ENCODE results near the gene INSRR.

Gene INSRR

DNA sequence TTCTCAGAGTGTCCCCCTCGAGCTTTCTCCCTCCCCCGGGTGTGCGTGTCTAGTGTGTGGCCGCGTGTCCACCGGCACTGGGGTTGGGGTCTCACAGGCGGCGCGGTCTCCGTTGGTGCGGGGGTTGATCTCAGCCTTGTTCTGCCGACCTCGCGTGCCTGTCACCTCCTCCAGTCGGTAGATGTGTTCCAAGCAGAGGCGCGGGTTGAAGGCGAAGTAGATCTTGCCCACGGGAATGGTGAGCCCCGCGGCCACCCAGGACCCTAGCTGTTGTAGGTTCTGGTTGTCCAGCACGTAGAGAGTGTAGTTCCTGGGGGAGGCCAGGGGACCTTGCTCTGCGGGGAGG lies 9.8 kb downstream of the INSRR start:
- Histone ChIP-seq H3K9me3 (ENCODE audit: control insufficient read depth, low read length) (no peaks in the 10 kb centered on the region), H3K27ac (ENCODE audit: low read depth, low read length, severe bottlenecking) (no peak overlapping the region), H3K4me3 (ENCODE audit: extremely low read depth, insufficient read depth, low read length, poor library complexity, severe bottlenecking) (no peak overlapping the region), H3K36me3 (ENCODE audit: control insufficient read depth, insufficient read depth, low read length) (no peaks in the 10 kb centered on the region), H3K4me1 (ENCODE audit: control insufficient read depth, insufficient read depth, low read length, poor library complexity, severe bottlenecking) (no peaks in the 10 kb centered on the region)
- WGBS, 2 experiments (ENCODE audit: insufficient coverage in 2 of 2) = 50 to 55% methylated on average over 22 to 23 of the region's 23 CpGs

GRCh38 chr1:156848461-156849150 lies 10.3 kb downstream of the INSRR start:
- no peak overlapping the region for H3K27ac ChIP-seq (ENCODE audit: low read depth, low read length, severe bottlenecking)
- WGBS, 2 experiments (ENCODE audit: insufficient coverage in 2 of 2) = 17 to 18% methylated on average over 31 to 32 of the region's 36 CpGs
- H3K4me1 ChIP-seq (ENCODE audit: control insufficient read depth, insufficient read depth, low read length, poor library complexity, severe bottlenecking) = no peaks in the 10 kb centered on the region
- no peak overlapping the region for H3K4me3 ChIP-seq (ENCODE audit: extremely low read depth, insufficient read depth, low read length, poor library complexity, severe bottlenecking)
- H3K9me3 ChIP-seq (ENCODE audit: control insufficient read depth, low read length) = no peaks in the 10 kb centered on the region
- H3K36me3 ChIP-seq (ENCODE audit: control insufficient read depth, insufficient read depth, low read length) = no peaks in the 10 kb centered on the region

- Histone ChIP-seq H3K9me3 (ENCODE audit: control insufficient read depth, low read length) (no peaks in the 10 kb centered on the region), H3K4me1 (ENCODE audit: control insufficient read depth, insufficient read depth, low read length, poor library complexity, severe bottlenecking) (no peaks in the 10 kb centered on the region), H3K4me3 (ENCODE audit: extremely low read depth, insufficient read depth, low read length, poor library complexity, severe bottlenecking) (no peak overlapping the region), H3K27ac (ENCODE audit: low read depth, low read length, severe bottlenecking) (no peak overlapping the region), H3K36me3 (ENCODE audit: control insufficient read depth, insufficient read depth, low read length) (no peaks in the 10 kb centered on the region)
- WGBS, 2 experiments (ENCODE audit: insufficient coverage in 2 of 2) = 71 to 89% methylated on average over 5 of the region's 7 CpGs
These were observed 11.1 kb downstream of the INSRR start for GRCh38 chr1:156847591-156848460.

DNA sequence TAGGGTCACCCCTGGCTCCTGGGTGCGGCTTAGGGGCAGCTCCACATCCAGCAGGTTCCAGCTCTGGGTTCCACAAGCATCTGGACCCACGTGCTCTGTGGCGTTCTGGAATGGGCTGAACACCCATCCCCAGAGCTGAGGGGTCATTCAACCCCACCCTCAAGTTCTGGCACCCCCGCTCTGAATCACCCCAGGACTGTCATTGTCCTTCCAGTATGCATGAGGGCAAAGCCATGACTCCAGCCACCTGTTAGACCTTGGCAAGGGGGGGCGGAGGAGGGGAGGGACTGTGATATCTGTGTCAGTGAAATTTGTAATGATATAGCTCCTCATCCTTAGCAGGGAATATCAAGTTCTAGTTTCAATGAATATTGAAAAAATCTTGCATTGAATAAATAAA lies 12.3 kb downstream of the INSRR start:
- Histone ChIP-seq H3K9me3 (ENCODE audit: control insufficient read depth, low read length) (no peaks in the 10 kb centered on the region), H3K4me3 (ENCODE audit: extremely low read depth, insufficient read depth, low read length, poor library complexity, severe bottlenecking) (no peak overlapping the region), H3K27ac (ENCODE audit: low read depth, low read length, severe bottlenecking) (no peak overlapping the region), H3K36me3 (ENCODE audit: control insufficient read depth, insufficient read depth, low read length) (no peaks in the 10 kb centered on the region), H3K4me1 (ENCODE audit: control insufficient read depth, insufficient read depth, low read length, poor library complexity, severe bottlenecking) (no peaks in the 10 kb centered on the region)
- 72 to 93% methylated on average over 3 to 4 of the region's 5 CpGs for WGBS, 2 experiments (ENCODE audit: insufficient coverage in 2 of 2)

DNA sequence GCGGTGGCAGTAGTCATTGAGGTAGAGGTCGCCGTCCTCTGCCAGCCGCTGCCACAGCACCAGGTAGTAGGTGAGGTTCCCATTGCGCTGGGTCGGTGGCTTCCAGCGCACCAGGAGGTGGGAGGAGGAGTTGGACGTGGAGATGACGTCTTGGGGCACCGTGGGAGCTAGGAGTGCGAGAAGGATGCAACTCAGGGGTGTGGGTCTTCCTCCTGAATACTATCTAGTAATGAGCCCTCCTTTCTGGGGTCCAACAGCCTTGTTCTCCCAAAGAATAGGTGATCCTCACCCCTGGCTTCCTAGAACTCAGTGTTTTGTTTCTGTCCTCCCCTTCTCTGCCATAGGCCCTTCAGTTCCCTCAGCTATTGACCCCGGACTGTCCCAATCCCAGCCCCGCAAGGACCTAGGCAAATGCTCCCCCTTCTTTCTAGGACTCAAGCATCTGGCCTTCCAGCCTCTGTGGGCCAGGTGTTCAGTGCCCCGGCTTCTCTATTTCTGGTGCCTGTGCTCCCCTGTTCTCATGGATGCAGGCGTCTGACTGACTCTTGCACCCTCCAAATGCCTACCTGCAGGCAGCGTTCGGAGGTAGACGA lies 12.9 kb downstream of the INSRR start:
- WGBS, 2 experiments (ENCODE audit: insufficient coverage in 2 of 2) = 48 to 58% methylated on average over 14 to 16 of the region's 18 CpGs
- Histone ChIP-seq H3K4me1 (ENCODE audit: control insufficient read depth, insufficient read depth, low read length, poor library complexity, severe bottlenecking) (no peaks in the 10 kb centered on the region), H3K27ac (ENCODE audit: low read depth, low read length, severe bottlenecking) (no peak overlapping the region), H3K4me3 (ENCODE audit: extremely low read depth, insufficient read depth, low read length, poor library complexity, severe bottlenecking) (no peak overlapping the region), H3K36me3 (ENCODE audit: control insufficient read depth, insufficient read depth, low read length) (no peaks in the 10 kb centered on the region), H3K9me3 (ENCODE audit: control insufficient read depth, low read length) (no peaks in the 10 kb centered on the region)

DNA sequence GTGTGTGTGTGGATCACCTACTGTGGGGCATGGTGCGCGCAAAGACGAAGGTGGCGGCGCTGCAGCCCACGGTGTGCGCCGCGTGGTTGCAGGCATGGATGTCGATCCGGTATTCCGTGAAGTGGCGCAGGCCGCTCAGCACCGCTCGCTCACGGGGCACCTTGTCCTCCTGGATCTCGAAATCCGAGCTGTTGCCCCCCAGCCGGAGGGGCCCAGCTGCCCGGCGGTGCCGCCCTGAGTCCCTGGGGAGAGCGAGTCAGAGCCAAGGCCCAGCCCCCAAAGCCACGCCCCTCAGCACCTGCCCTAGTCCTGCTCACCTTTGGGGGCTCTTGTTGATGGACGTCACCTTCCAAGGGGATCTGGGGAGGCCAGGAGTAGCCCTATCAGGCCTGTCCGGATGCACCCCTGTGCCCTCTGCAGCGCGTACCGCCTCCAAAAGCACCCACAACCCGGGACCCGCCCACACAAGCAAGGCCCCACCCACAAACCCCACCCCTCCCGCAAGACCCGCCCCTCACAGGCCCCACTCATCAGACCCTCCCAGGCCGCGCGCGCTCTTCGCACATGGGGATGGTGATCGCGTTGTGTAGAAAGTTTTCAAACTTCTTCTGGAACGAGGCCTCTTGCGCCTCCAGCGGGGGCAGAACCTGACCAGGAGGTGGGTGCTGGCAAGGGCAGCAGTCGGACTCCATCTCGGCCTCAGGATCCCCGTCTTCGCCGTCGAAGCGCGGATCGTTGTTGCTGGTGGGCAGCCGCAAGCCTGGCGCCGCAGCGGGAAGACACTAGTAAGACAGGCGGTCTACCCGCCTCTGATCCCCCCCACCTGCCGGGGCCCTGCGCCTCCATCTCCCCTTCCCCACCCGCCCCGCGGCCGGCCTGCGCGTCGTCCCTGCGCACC lies 13.6 kb downstream of the INSRR start:
- WGBS, 2 experiments (ENCODE audit: insufficient coverage in 2 of 2) = 19 to 23% methylated on average over 48 to 49 of the region's 69 CpGs
- Histone ChIP-seq H3K36me3 (ENCODE audit: control insufficient read depth, insufficient read depth, low read length) (no peaks in the 10 kb centered on the region), H3K4me3 (ENCODE audit: extremely low read depth, insufficient read depth, low read length, poor library complexity, severe bottlenecking) (no peak overlapping the region), H3K4me1 (ENCODE audit: control insufficient read depth, insufficient read depth, low read length, poor library complexity, severe bottlenecking) (no peaks in the 10 kb centered on the region), H3K9me3 (ENCODE audit: control insufficient read depth, low read length) (no peaks in the 10 kb centered on the region), H3K27ac (ENCODE audit: low read depth, low read length, severe bottlenecking) (no peak overlapping the region)

DNA sequence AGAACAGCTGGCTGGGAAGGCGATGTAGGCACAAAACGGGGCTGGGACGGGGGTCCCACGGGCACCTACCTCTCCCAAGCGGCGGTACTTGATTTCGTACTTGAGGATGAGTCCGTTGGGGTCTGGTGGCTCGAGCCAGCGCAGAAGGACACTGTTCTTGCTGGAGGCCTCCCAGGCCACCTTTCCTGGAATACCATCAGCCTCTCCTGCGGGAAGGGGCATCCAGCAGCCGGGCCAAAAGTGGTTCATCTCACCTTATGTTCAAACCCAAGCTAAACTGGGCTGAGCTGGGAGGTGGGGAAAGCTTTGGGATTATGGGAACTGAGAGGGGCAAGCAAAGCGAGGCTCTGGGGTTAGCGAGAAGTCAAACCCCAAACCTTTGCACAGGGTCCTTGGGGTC lies 14.3 kb downstream of the INSRR start:
- 61 to 74% methylated on average over 12 to 13 of the region's 14 CpGs for WGBS, 2 experiments (ENCODE audit: insufficient coverage in 2 of 2)
- Histone ChIP-seq H3K27ac (ENCODE audit: low read depth, low read length, severe bottlenecking) (no peak overlapping the region), H3K9me3 (ENCODE audit: control insufficient read depth, low read length) (no peaks in the 10 kb centered on the region), H3K4me1 (ENCODE audit: control insufficient read depth, insufficient read depth, low read length, poor library complexity, severe bottlenecking) (no peaks in the 10 kb centered on the region), H3K36me3 (ENCODE audit: control insufficient read depth, insufficient read depth, low read length) (no peaks in the 10 kb centered on the region), H3K4me3 (ENCODE audit: extremely low read depth, insufficient read depth, low read length, poor library complexity, severe bottlenecking) (no peak overlapping the region)

- Histone ChIP-seq H3K27ac (ENCODE audit: low read depth, low read length, severe bottlenecking) (no peak overlapping the region), H3K9me3 (ENCODE audit: control insufficient read depth, low read length) (no peaks in the 10 kb centered on the region), H3K36me3 (ENCODE audit: control insufficient read depth, insufficient read depth, low read length) (no peaks in the 10 kb centered on the region), H3K4me1 (ENCODE audit: control insufficient read depth, insufficient read depth, low read length, poor library complexity, severe bottlenecking) (no peaks in the 10 kb centered on the region), H3K4me3 (ENCODE audit: extremely low read depth, insufficient read depth, low read length, poor library complexity, severe bottlenecking) (no peak overlapping the region)
- 62 to 64% methylated on average over 6 of the region's 6 CpGs for WGBS, 2 experiments (ENCODE audit: insufficient coverage in 2 of 2)
These were observed 14.8 kb downstream of the INSRR start for GRCh38 chr1:156844102-156844501.

DNA sequence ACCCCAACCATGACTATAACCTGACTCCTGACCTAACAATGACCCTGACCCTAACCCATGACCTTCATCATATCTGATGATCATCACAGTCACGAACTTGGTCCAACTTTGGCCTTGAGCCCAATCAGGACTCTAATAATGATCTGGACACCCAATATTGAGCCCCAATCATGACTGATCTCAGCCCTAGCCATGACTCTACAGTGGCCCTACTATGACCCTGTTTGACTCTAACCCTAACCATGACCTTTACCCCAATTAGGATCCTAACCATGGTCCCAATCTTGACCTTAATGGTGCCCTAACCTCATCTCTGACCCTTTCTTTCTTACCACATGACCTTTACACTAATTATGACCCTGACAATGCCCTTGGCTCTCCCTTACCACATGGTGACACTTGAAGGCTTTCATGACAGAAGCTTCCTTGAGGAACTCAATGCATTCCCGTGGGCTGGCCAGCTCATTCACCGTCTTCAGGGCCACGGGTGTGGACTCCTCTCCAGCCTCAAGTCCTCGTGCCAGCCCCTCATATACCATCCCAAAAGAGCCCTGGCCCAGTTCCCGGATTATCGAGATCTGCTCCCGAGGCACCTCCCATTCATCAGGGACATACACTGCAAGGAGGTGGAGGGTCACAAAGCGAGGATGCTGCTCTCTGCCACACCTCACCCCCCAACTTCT lies 16.2 kb downstream of the INSRR start:
- Histone ChIP-seq H3K27ac (ENCODE audit: low read depth, low read length, severe bottlenecking) (no peak overlapping the region), H3K36me3 (ENCODE audit: control insufficient read depth, insufficient read depth, low read length) (no peaks in the 10 kb centered on the region), H3K4me3 (ENCODE audit: extremely low read depth, insufficient read depth, low read length, poor library complexity, severe bottlenecking) (no peak overlapping the region), H3K9me3 (ENCODE audit: control insufficient read depth, low read length) (no peaks in the 10 kb centered on the region), H3K4me1 (ENCODE audit: control insufficient read depth, insufficient read depth, low read length, poor library complexity, severe bottlenecking) (no peaks in the 10 kb centered on the region)
- WGBS, 2 experiments (ENCODE audit: insufficient coverage in 2 of 2) = 80 to 86% methylated on average over 5 to 8 of the region's 9 CpGs

GRCh38 chr1:156841295-156841855 lies 17.5 kb downstream of the INSRR start:
- Histone ChIP-seq H3K4me1 (ENCODE audit: control insufficient read depth, insufficient read depth, low read length, poor library complexity, severe bottlenecking) (no peaks in the 10 kb centered on the region), H3K4me3 (ENCODE audit: extremely low read depth, insufficient read depth, low read length, poor library complexity, severe bottlenecking) (no peak overlapping the region), H3K27ac (ENCODE audit: low read depth, low read length, severe bottlenecking) (no peak overlapping the region), H3K36me3 (ENCODE audit: control insufficient read depth, insufficient read depth, low read length) (no peaks in the 10 kb centered on the region), H3K9me3 (ENCODE audit: control insufficient read depth, low read length) (no peaks in the 10 kb centered on the region)
- WGBS, 2 experiments (ENCODE audit: insufficient coverage in 2 of 2) = 64 to 76% methylated on average over 7 to 13 of the region's 16 CpGs
